Gastroesophageal sphincter (tissue), 3 donors: ENCODE measurements around the gene ATXN7.

Source experiments
- POLR2AphosphoS5 ChIP-seq: sonication (generic); formaldehyde crosslinking; IDR thresholded peaks from one replicate; pipeline ENCODE4 v1.6.1; 2017; ENCODE audit warnings: antibody characterized with exemption
- TF ChIP-seq, protein P1 (sequence below), 4 experiments: fragments of 200-600 bp in 2 of 4; fragments of 450-650 bp in 2 of 4; sonication (generic) in 1 of 4; IDR thresholded peaks; one replicate each; pipeline ENCODE4 v1.5.1; 2017 to 2019; ENCODE audit warnings: antibody characterized with exemption in 4 of 4, mild to moderate bottlenecking in 2 of 4, moderate library complexity in 2 of 4

- TF ChIP-seq, protein P1, sequence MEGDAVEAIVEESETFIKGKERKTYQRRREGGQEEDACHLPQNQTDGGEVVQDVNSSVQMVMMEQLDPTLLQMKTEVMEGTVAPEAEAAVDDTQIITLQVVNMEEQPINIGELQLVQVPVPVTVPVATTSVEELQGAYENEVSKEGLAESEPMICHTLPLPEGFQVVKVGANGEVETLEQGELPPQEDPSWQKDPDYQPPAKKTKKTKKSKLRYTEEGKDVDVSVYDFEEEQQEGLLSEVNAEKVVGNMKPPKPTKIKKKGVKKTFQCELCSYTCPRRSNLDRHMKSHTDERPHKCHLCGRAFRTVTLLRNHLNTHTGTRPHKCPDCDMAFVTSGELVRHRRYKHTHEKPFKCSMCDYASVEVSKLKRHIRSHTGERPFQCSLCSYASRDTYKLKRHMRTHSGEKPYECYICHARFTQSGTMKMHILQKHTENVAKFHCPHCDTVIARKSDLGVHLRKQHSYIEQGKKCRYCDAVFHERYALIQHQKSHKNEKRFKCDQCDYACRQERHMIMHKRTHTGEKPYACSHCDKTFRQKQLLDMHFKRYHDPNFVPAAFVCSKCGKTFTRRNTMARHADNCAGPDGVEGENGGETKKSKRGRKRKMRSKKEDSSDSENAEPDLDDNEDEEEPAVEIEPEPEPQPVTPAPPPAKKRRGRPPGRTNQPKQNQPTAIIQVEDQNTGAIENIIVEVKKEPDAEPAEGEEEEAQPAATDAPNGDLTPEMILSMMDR (IDR thresholded peaks at IDR 0.05): no peak
- TF ChIP-seq POLR2AphosphoS5: no peak
Measured at GRCh38 chr3:64031540-64032508, 168.2 kb downstream of the ATXN7 start.
